Loucy (cell line): ENCODE measurements around the gene CADM1.

Experiments used
- CTCF ChIP-seq: fragments of 200-600 bp; sonication (generic); conservative IDR thresholded peaks from 2 replicates; pipeline ENCODE4 v1.5.1; 2014; ENCODE audit warnings: mild to moderate bottlenecking, antibody characterized with exemption, low read length
- EZH2phosphoT487 ChIP-seq: fragments of 200-600 bp; IDR thresholded peaks from 2 replicates; pipeline ENCODE4 v1.6.1; 2018; ENCODE audit warnings: antibody characterized with exemption, mild to moderate bottlenecking, moderate library complexity, borderline replicate concordance

GRCh38 chr11:115345361-115345760, 158.9 kb downstream of the CADM1 start:
- no peak for TF ChIP-seq CTCF
- no peak for TF ChIP-seq EZH2phosphoT487
